Peyer's patch (tissue), 4 donors: ENCODE measurements around the gene USP47.

Source experiments
- POLR2A ChIP-seq, 2 donors: fragments of 450-650 bp; IDR thresholded peaks; one replicate each; pipeline ENCODE4 v1.5.1; 2017; ENCODE audit warnings: antibody characterized with exemption in 2 of 2, mild to moderate bottlenecking in 2 of 2, moderate library complexity in 2 of 2
- TF ChIP-seq, protein P1 (sequence below), 6 experiments: fragments of 450-650 bp in 4 of 6; fragments of 200-600 bp in 2 of 6; sonication (generic) in 1 of 6; IDR thresholded peaks; one replicate each; pipeline ENCODE4 v1.5.1; 2017 to 2019; ENCODE audit warnings: antibody characterized with exemption in 6 of 6, mild to moderate bottlenecking in 3 of 6, moderate library complexity in 1 of 6

DNA sequence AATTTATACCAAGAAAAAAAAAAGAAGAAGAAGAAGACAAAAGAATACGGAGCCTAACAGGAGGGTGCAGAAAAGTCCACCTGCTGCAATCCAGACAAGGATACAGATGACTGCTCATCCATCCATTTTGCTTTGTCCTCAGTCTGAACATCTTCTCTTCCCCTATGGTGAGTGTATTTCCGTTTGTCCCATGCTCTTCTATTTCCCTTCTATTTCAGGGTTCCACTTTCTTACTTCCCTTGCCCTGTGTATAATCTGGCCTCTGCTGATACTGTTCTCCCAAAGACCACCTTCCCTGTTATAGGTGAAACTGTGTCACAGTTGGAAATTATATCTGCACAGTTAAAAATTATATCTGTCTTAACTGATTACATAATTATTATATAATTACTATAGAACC is 48.7 kb upstream of the USP47 start:
- TF ChIP-seq, protein P1, sequence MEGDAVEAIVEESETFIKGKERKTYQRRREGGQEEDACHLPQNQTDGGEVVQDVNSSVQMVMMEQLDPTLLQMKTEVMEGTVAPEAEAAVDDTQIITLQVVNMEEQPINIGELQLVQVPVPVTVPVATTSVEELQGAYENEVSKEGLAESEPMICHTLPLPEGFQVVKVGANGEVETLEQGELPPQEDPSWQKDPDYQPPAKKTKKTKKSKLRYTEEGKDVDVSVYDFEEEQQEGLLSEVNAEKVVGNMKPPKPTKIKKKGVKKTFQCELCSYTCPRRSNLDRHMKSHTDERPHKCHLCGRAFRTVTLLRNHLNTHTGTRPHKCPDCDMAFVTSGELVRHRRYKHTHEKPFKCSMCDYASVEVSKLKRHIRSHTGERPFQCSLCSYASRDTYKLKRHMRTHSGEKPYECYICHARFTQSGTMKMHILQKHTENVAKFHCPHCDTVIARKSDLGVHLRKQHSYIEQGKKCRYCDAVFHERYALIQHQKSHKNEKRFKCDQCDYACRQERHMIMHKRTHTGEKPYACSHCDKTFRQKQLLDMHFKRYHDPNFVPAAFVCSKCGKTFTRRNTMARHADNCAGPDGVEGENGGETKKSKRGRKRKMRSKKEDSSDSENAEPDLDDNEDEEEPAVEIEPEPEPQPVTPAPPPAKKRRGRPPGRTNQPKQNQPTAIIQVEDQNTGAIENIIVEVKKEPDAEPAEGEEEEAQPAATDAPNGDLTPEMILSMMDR (IDR thresholded peaks at IDR 0.05), result no peak
- no peak for TF ChIP-seq POLR2A (IDR thresholded peaks at IDR 0.05)
